Naive B cell (primary cell): Measurements from ENCODE around the gene SHQ1. TPM values are rescaled to one million over a fixed set of nuclear protein-coding genes. Genes with fewer than 3 reads are reported as not detected.

ENCODE experiments used
- ATAC-seq, 2 donors: fragments of 150-1000 bp; cut with Tn5 transposase; 2 replicates each; pipeline ENCODE4 v1.10.0; 2021; ENCODE audit warnings: low read depth in 2 of 2, mild to moderate bottlenecking in 2 of 2, moderate library complexity in 2 of 2
- DNase-seq: peaks from one replicate; pipeline ENCODE4 v3.0.0; 2022
- H3K27ac Mint-ChIP-seq, 6 donors: one replicate each; pipeline ENCODE4 v1.8.0; 2020 to 2022; ENCODE audit warnings: mild to moderate bottlenecking in 6 of 6, mixed read lengths in 6 of 6, moderate library complexity in 5 of 6, inconsistent platforms in 2 of 6
- H3K27me3 Mint-ChIP-seq, 3 donors: one replicate each; pipeline ENCODE4 v1.8.0; 2021 to 2022; ENCODE audit warnings: mixed read lengths in 3 of 3, mild to moderate bottlenecking in 1 of 3
- H3K36me3 Mint-ChIP-seq, 2 donors: one replicate each; pipeline ENCODE4 v1.8.0; 2020 to 2022; ENCODE audit warnings: mixed read lengths in 2 of 2, inconsistent platforms in 1 of 2, mild to moderate bottlenecking in 1 of 2
- H3K4me1 Mint-ChIP-seq, 3 donors: one replicate each; pipeline ENCODE4 v1.8.0; 2020 to 2022; ENCODE audit warnings: mixed read lengths in 3 of 3, inconsistent platforms in 1 of 3, mild to moderate bottlenecking in 1 of 3, moderate library complexity in 1 of 3
- H3K4me3 Mint-ChIP-seq, 8 donors: one replicate each; pipeline ENCODE4 v1.8.0; 2020 to 2022; ENCODE audit warnings: mild to moderate bottlenecking in 8 of 8, mixed read lengths in 8 of 8, moderate library complexity in 8 of 8, inconsistent platforms in 2 of 8
- H3K9me3 Mint-ChIP-seq, 7 donors: one replicate each; pipeline ENCODE4 v1.8.0; 2020 to 2022; ENCODE audit warnings: mixed read lengths in 7 of 7, mild to moderate bottlenecking in 5 of 7, inconsistent platforms in 2 of 7, moderate library complexity in 1 of 7
- polyA plus RNA-seq, 6 donors: library from polyadenylated mRNA; unstranded; fragments of 300-500 nt; fragmentation: Illumina TruSeq; gene quantifications; one replicate each; pipeline ENCODE4 v1.2.3, GENCODE V29; 2021; ENCODE audit warnings: low read depth in 6 of 6

Gene SHQ1
- polyA plus RNA-seq, 6 donors from 2014 or later: 9.6 to 19.4 (median 14.6) TPM

DNA sequence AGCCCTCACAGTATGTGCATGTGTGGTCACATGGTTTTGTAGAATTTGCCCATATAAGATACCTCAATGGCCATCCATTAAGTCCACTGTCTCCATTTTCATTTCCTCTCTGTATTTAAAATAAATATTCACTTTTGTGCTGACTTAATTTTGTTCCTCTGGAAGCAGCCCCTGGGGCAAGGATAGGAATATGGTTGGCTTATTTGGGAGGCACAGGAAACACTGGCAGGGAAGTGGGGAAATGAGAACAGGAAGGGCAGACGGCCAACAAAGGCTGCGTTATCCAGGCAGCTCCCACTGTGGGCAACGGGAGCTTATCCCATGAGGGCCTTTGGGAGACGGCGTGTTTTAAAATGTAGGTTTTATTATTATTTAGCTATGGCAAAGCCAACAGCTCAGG lies 148.6 kb downstream of the SHQ1 start:
- Mint-ChIP-seq H3K27me3 (peaks cover 23 to 34% (median 28%) of the 10 kb centered on the region in 3 donors), H3K36me3 (no peaks in the 10 kb centered on the region), H3K27ac (no peak overlapping the region), H3K9me3 (no peaks in the 10 kb centered on the region), H3K4me3 (no peak overlapping the region), H3K4me1 (no peaks in the 10 kb centered on the region)
- ATAC-seq (no peak), DNase-seq (no peak)

Other genes starting within 250 kb of the SHQ1 start
- not detected for gene GXYLT2, start 39.6 kb upstream of the SHQ1 start, polyA plus RNA-seq
- gene PPP4R2, start 148.4 kb upstream of the SHQ1 start, polyA plus RNA-seq: 10 to 100 TPM; 18.0 to 42.7 (median 30.2) TPM
- 1 to 10 TPM in 4 of 6 donors, under 1 TPM in 2; 0.67 to 2.6 (median 1.1) TPM for gene EBLN2, start 213.2 kb upstream of the SHQ1 start, polyA plus RNA-seq